MG63 (cell line): ENCODE results near the gene PHLDA2. TPM values are rescaled to one million over a fixed set of nuclear protein-coding genes. Genes with fewer than 3 reads are reported as not detected.
"Not testable (repeated sequence)": the region's sequence is repeated elsewhere in the genome, so short reads cannot be mapped to it uniquely, and the experiment has no call there.

Experiments used
- DNase-seq: peaks from one replicate; pipeline ENCODE4 v3.0.0-alpha.2; 2020
- H3K27me3 ChIP-seq: fragments of 250-450 bp; sonication (Bioruptor Pico); 2 replicates; pipeline ENCODE4 v1.5.1; 2020; ENCODE audit warnings: mild to moderate bottlenecking, moderate library complexity
- H3K36me3 ChIP-seq: fragments of 250-450 bp; sonication (Bioruptor Pico); 2 replicates; pipeline ENCODE4 v1.5.1; 2020; ENCODE audit warnings: mild to moderate bottlenecking, moderate library complexity
- H3K4me3 ChIP-seq: fragments of 250-450 bp; sonication (Bioruptor Pico); 2 replicates; pipeline ENCODE4 v1.5.1; 2020; ENCODE audit warnings: mild to moderate bottlenecking, moderate library complexity
- H3K9me3 ChIP-seq: fragments of 250-450 bp; sonication (Bioruptor Pico); 2 replicates; pipeline ENCODE4 v1.5.1; 2020; ENCODE audit warnings: mild to moderate bottlenecking, moderate library complexity
- total RNA-seq: library from RNA; depleted of rRNA; stranded (reverse); fragments of >200 nt; shearing (Covaris generic); gene quantifications from 2 replicates; pipeline ENCODE4 v1.2.3, GENCODE V29; 2014; ENCODE audit warnings: low replicate concordance

Gene PHLDA2
- total RNA-seq, 1 experiment from 2014 or later = 26.4 TPM

- DNase-seq = peak; percentile 89
- Histone ChIP-seq H3K9me3 (no peaks in the 10 kb centered on the region), H3K27me3 (no peaks in the 10 kb centered on the region), H3K36me3 (no peaks in the 10 kb centered on the region), H3K4me3 (no peak overlapping the region)
Measured at GRCh38 chr11:2912498-2912897, 16.7 kb downstream of the PHLDA2 start.

- no peak overlapping the region for H3K4me3 ChIP-seq
- no peaks in the 10 kb centered on the region for H3K27me3 ChIP-seq
- H3K9me3 ChIP-seq = no peaks in the 10 kb centered on the region
- no peaks in the 10 kb centered on the region for H3K36me3 ChIP-seq
- no peak for DNase-seq
Measured at GRCh38 chr11:2911785-2912391, 17.3 kb downstream of the PHLDA2 start.

GRCh38 chr11:2911088-2911784 lies 18.0 kb downstream of the PHLDA2 start:
- DNase-seq = no peak
- H3K27me3 ChIP-seq = no peaks in the 10 kb centered on the region
- no peaks in the 10 kb centered on the region for H3K36me3 ChIP-seq
- H3K4me3 ChIP-seq = no peak overlapping the region
- H3K9me3 ChIP-seq = no peaks in the 10 kb centered on the region

GRCh38 chr11:2910401-2910955 lies 18.7 kb downstream of the PHLDA2 start:
- Histone ChIP-seq H3K9me3 (no peaks in the 10 kb centered on the region), H3K36me3 (no peaks in the 10 kb centered on the region), H3K27me3 (no peaks in the 10 kb centered on the region), H3K4me3 (no peak overlapping the region)
- no peak for DNase-seq

GRCh38 chr11:2909133-2909902 lies 19.9 kb downstream of the PHLDA2 start:
- Histone ChIP-seq H3K36me3 (no peaks in the 10 kb centered on the region), H3K4me3 (no peak overlapping the region), H3K9me3 (no peaks in the 10 kb centered on the region), H3K27me3 (no peaks in the 10 kb centered on the region)
- no peak for DNase-seq

- H3K27me3 ChIP-seq = no peaks in the 10 kb centered on the region
- DNase-seq = no peak
- no peaks in the 10 kb centered on the region for H3K36me3 ChIP-seq
- no peak overlapping the region for H3K4me3 ChIP-seq
- no peaks in the 10 kb centered on the region for H3K9me3 ChIP-seq
Measured at GRCh38 chr11:2908130-2908529, 21.1 kb downstream of the PHLDA2 start.

- not testable (repeated sequence) for DNase-seq, H3K36me3 ChIP-seq
Measured at GRCh38 chr11:2905299-2905698, 23.9 kb downstream of the PHLDA2 start.

GRCh38 chr11:2904153-2905052 lies 24.8 kb downstream of the PHLDA2 start:
- H3K4me3 ChIP-seq = no peak overlapping the region
- no peak for DNase-seq

More at GRCh38 chr11:2905299-2905698, 23.9 kb downstream of the PHLDA2 start:
- H3K4me3 ChIP-seq, H3K27me3 ChIP-seq, H3K9me3 ChIP-seq: not testable (repeated sequence)

GRCh38 chr11:2903672-2904011 lies 25.6 kb downstream of the PHLDA2 start:
- Histone ChIP-seq H3K9me3 (no peaks in the 10 kb centered on the region), H3K36me3 (no peaks in the 10 kb centered on the region), H3K4me3 (no peak overlapping the region), H3K27me3 (no peaks in the 10 kb centered on the region)
- no peak for DNase-seq

More at GRCh38 chr11:2904153-2905052, 24.8 kb downstream of the PHLDA2 start:
- no peaks in the 10 kb centered on the region for H3K27me3 ChIP-seq
- H3K9me3 ChIP-seq = no peaks in the 10 kb centered on the region
- no peaks in the 10 kb centered on the region for H3K36me3 ChIP-seq

GRCh38 chr11:2902784-2903671 lies 26.2 kb downstream of the PHLDA2 start:
- Histone ChIP-seq H3K9me3 (no peaks in the 10 kb centered on the region), H3K36me3 (no peaks in the 10 kb centered on the region), H3K4me3 (peak overlapping the region; percentile 56), H3K27me3 (no peaks in the 10 kb centered on the region)
- no peak for DNase-seq

- Histone ChIP-seq H3K27me3 (no peaks in the 10 kb centered on the region), H3K9me3 (no peaks in the 10 kb centered on the region), H3K36me3 (no peaks in the 10 kb centered on the region), H3K4me3 (peak overlapping the region; percentile 56)
- DNase-seq = peak; percentile 92
Measured at GRCh38 chr11:2901854-2902783, 27.1 kb downstream of the PHLDA2 start.

GRCh38 chr11:2901196-2901796 lies 27.9 kb downstream of the PHLDA2 start:
- H3K4me3 ChIP-seq = no peak overlapping the region

GRCh38 chr11:2899080-2899783 lies 30.0 kb downstream of the PHLDA2 start:
- no peaks in the 10 kb centered on the region for H3K36me3 ChIP-seq
- DNase-seq = no peak
- H3K27me3 ChIP-seq = no peaks in the 10 kb centered on the region
- no peak overlapping the region for H3K4me3 ChIP-seq
- H3K9me3 ChIP-seq = no peaks in the 10 kb centered on the region

More at GRCh38 chr11:2901196-2901796, 27.9 kb downstream of the PHLDA2 start:
- no peaks in the 10 kb centered on the region for H3K36me3 ChIP-seq
- no peak for DNase-seq
- H3K27me3 ChIP-seq = no peaks in the 10 kb centered on the region
- H3K9me3 ChIP-seq = no peaks in the 10 kb centered on the region
